OCI-LY3 (cell line): Measurements from ENCODE around the gene ZNF106.

Experiments
- EZH2phosphoT487 ChIP-seq: fragments of 200-600 bp; shearing (Covaris generic); IDR thresholded peaks from 2 replicates; pipeline ENCODE4 v1.6.1; 2018; ENCODE audit warnings: antibody characterized with exemption, mixed run types, low read depth
- TF ChIP-seq, protein P1 (sequence below): fragments of 200-600, 300-600 bp; sonication (generic); IDR thresholded peaks from 2 replicates; pipeline ENCODE4 v1.5.1; 2014; ENCODE audit warnings: antibody characterized with exemption, low read length, low read depth

DNA sequence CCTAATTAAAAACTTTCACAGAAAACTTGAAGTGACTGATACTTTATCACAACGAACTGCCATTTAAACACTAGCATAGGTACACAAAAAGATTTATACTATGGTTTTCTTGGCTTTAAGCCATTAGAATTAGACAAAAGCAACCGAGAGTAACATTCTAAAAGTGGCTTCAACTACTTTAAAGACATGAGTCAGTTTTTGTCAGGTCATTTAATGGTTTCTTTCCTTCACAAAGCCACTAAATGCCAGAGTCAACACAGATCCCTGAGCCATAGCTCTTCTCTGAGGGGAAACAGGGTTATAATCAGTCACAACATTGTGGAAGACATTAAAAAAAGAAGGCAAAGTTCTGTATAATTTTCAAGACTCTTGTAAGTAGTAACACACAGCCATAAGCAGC lies 77.0 kb downstream of the ZNF106 start:
- TF ChIP-seq, protein P1, sequence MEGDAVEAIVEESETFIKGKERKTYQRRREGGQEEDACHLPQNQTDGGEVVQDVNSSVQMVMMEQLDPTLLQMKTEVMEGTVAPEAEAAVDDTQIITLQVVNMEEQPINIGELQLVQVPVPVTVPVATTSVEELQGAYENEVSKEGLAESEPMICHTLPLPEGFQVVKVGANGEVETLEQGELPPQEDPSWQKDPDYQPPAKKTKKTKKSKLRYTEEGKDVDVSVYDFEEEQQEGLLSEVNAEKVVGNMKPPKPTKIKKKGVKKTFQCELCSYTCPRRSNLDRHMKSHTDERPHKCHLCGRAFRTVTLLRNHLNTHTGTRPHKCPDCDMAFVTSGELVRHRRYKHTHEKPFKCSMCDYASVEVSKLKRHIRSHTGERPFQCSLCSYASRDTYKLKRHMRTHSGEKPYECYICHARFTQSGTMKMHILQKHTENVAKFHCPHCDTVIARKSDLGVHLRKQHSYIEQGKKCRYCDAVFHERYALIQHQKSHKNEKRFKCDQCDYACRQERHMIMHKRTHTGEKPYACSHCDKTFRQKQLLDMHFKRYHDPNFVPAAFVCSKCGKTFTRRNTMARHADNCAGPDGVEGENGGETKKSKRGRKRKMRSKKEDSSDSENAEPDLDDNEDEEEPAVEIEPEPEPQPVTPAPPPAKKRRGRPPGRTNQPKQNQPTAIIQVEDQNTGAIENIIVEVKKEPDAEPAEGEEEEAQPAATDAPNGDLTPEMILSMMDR = no peak
- TF ChIP-seq EZH2phosphoT487 = no peak
